Upper lobe of left lung (tissue), 4 donors: ENCODE measurements around the gene STK25.

ENCODE experiments used
- POLR2A ChIP-seq, 4 donors: fragments of 450-650 bp; IDR thresholded peaks; one replicate each; pipeline ENCODE4 v1.5.1; 2016 to 2017; ENCODE audit warnings: antibody characterized with exemption in 4 of 4, mild to moderate bottlenecking in 2 of 4
- TF ChIP-seq, protein P1 (sequence below), 6 experiments: fragments of 450-650 bp in 4 of 6; fragments of 200-600 bp in 2 of 6; sonication (generic) in 2 of 6; IDR thresholded peaks; one replicate each; pipeline ENCODE4 v1.5.1; 2016 to 2019; ENCODE audit warnings: antibody characterized with exemption in 6 of 6

GRCh38 chr2:241459520-241459919 lies 48.9 kb downstream of the STK25 start:
- TF ChIP-seq, protein P1, sequence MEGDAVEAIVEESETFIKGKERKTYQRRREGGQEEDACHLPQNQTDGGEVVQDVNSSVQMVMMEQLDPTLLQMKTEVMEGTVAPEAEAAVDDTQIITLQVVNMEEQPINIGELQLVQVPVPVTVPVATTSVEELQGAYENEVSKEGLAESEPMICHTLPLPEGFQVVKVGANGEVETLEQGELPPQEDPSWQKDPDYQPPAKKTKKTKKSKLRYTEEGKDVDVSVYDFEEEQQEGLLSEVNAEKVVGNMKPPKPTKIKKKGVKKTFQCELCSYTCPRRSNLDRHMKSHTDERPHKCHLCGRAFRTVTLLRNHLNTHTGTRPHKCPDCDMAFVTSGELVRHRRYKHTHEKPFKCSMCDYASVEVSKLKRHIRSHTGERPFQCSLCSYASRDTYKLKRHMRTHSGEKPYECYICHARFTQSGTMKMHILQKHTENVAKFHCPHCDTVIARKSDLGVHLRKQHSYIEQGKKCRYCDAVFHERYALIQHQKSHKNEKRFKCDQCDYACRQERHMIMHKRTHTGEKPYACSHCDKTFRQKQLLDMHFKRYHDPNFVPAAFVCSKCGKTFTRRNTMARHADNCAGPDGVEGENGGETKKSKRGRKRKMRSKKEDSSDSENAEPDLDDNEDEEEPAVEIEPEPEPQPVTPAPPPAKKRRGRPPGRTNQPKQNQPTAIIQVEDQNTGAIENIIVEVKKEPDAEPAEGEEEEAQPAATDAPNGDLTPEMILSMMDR (IDR thresholded peaks at IDR 0.05) = no peak
- no peak for TF ChIP-seq POLR2A (IDR thresholded peaks at IDR 0.05)
